ENCODE measurements around the gene RPL21. TPM values are rescaled to one million over a fixed set of nuclear protein-coding genes. Genes with fewer than 3 reads are reported as not detected.

RPL21 gene
- total and polyA plus RNA-seq, 8 donors = 737 to 1,259 (median 947) TPM

- Histone ChIP-seq H3K27me3 (no peaks in the 10 kb centered on the region), H3K36me3 (peaks cover 0 to 62% of the 10 kb centered on the region in 2 donors), H3K9me3 (no peaks in the 10 kb centered on the region), H3K4me1 (peaks cover 15 to 64% of the 10 kb centered on the region in 2 donors), H3K27ac (no peak overlapping the region), H3K4me3 (no peak overlapping the region)
- no peak for ATAC-seq
- intact Hi-C loops (cut with DNase I) = no loop called here
- no peak for TF ChIP-seq CTCF (IDR thresholded peaks at IDR 0.05)
- no peak for DNase-seq
Measured at GRCh38 chr13:27257233-27257568, 5.8 kb downstream of the RPL21 start.

GRCh38 chr13:27257648-27258253, 6.4 kb downstream of the RPL21 start:
- TF ChIP-seq CTCF (IDR thresholded peaks at IDR 0.05) = no peak
- Histone ChIP-seq H3K36me3 (peaks cover 0 to 62% of the 10 kb centered on the region in 2 donors), H3K27ac (no peak overlapping the region), H3K27me3 (no peaks in the 10 kb centered on the region), H3K4me1 (peaks cover 10 to 63% of the 10 kb centered on the region in 2 donors), H3K4me3 (no peak overlapping the region), H3K9me3 (no peaks in the 10 kb centered on the region)
- intact Hi-C loops (cut with DNase I) = no loop called here
- no peak for ATAC-seq
- no peak for DNase-seq

- no peak for DNase-seq
- intact Hi-C loops (cut with DNase I) = no loop called here
- no peaks in the 10 kb centered on the region for H3K27me3 ChIP-seq
- no peak for TF ChIP-seq CTCF (IDR thresholded peaks at IDR 0.05)
- peaks cover 0 to 58% of the 10 kb centered on the region in 2 donors for H3K36me3 ChIP-seq
- H3K9me3 ChIP-seq = no peaks in the 10 kb centered on the region
- ATAC-seq = no peak
- H3K4me1 ChIP-seq = peaks cover under 1 to 54% of the 10 kb centered on the region in 2 donors
- H3K4me3 ChIP-seq = no peak overlapping the region
- no peak overlapping the region for H3K27ac ChIP-seq
Measured at GRCh38 chr13:27258637-27259386, 7.5 kb downstream of the RPL21 start.

- intact Hi-C loops (cut with DNase I) = no loop called here
- H3K4me3 ChIP-seq = no peak overlapping the region
- DNase-seq (no peak), ATAC-seq (peak; percentile 21)
- H3K27ac ChIP-seq = peak overlapping the region in 1 of 2 donors; percentile 66
- no peaks in the 10 kb centered on the region for H3K27me3 ChIP-seq
- no peak for TF ChIP-seq CTCF (IDR thresholded peaks at IDR 0.05)
- peaks cover 0 to 48% of the 10 kb centered on the region in 2 donors for H3K36me3 ChIP-seq
- peaks cover 0 to 44% of the 10 kb centered on the region in 2 donors for H3K4me1 ChIP-seq
- no peaks in the 10 kb centered on the region for H3K9me3 ChIP-seq
Measured at GRCh38 chr13:27259831-27260230, 8.5 kb downstream of the RPL21 start.

- Histone ChIP-seq H3K36me3 (peaks cover 0 to 32% of the 10 kb centered on the region in 2 donors), H3K4me3 (no peak overlapping the region), H3K27me3 (no peaks in the 10 kb centered on the region), H3K4me1 (peaks cover 0 to 40% of the 10 kb centered on the region in 2 donors), H3K9me3 (no peaks in the 10 kb centered on the region), H3K27ac (peak overlapping the region in 1 of 2 donors; percentile 1)
- intact Hi-C loops (cut with DNase I) = no loop called here
- no peak for TF ChIP-seq CTCF (IDR thresholded peaks at IDR 0.05)
- ATAC-seq (peak; percentile 58), DNase-seq (no peak)
Measured at GRCh38 chr13:27261396-27261795, 10.0 kb downstream of the RPL21 start.
